Measurements from ENCODE around the gene P3R3URF.

Gene P3R3URF

DNA sequence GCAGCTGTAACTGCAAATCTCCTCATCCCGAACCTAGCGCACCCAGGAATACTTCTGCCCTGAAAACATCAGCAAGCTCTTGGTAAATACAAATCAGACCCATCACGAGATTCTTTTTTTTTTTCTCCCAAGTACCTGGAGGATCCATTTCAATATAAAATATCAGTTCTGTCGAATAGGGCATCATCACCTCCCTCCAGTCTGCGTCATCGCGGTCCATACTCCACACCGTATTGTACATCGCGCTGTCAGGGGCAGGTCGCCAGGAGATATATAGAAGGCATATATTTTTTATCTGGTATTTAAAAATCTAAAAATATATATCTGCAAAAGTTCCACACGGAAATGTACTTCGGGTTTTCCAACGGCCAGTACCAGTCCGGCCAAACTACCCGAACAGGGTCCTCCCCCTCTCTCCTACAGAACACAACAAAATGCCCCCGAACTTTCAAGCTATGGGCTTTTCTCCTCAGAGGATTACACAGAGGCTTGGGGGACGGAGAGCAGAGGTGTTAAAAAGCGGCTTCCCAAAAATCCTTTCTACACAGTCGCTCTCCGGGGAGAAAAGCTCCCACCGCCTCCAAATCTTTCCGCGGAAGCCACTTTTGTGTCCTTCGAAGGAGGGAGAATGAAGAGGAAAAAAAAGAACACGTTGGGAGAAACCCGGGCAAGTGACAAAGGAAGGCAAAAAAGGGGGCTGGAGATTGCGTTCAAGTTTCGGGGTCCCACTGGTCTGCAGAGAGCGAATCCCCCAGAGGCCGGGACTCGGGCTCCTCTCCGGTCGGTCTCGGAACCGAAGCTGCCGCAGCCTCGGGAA, 44.4 kb downstream of the P3R3URF start:
- peak; percentile 60 for DNase-seq

DNA sequence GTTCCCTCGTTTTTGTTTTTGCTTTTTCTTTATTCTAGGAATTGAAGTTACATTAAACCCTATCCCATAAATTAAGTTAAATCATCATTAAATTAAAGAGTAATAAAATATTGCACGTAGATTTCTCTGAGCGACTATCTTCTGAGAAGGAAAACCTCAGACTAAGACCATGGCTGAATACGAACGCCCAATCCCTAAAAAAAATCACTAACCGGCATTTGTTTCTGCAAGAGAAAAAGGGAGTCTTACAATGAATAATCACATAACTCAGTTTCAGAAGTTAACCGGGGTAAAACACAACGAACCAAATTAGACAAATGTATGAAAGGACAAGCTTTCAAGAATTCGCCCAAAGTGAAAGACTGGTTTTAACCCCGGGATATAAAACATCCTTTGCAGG, 45.2 kb downstream of the P3R3URF start:
- DNase-seq: no peak

DNA sequence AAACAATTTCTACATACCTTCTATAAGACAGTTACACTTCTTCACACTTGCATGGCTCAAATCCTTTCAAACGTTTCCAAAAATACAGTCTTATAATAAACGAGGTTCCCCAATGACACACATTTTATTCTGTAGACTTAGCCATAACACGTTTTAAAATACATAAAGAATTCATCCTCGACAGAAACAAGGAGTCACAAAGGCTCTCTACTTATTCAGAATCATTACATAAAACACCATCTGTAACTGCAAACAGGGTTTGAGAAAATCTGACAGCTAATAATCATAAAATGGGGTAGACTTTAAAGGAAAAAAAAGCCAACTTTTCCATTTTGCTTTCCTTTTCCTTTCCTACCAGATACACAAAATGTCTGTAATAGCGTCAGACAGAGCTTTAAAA, 45.7 kb downstream of the P3R3URF start:
- DNase-seq: no peak

DNA sequence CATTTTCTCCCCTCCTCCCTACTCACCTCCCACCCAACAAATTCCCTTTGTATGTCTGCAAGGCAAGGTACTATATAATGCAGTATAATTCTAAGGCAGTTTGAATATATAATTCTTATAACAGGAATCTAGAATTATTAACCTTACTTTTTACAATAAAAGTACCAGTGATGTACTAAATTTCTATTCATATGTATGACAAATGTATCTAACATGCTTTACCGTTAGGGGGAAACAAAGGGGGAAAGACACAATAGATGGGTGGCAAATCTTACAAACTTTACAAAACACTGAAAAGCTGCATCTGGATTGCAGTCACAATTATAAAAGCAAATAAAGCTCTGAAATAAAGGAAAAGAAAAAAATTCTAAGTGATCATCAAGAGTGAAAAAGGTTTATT, 46.2 kb downstream of the P3R3URF start:
- DNase-seq: no peak

DNA sequence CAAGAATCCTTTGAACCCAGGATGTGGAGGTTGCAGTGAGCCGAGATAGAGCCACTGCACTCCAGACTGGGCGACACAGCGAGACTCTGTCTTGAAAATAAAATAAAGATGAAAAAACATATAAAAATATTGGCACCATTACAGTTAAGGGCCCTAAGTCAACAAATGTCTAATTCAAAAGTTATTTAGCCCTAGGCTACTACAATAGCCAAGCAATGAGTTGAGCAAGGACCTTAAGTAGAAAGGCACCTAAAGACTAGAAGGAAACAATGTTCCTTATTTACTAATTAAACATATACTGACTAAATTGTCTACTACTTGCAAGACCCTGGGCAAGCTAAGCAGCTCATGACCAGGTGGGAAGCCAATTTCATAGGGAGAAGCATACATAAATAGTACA, 47.9 kb downstream of the P3R3URF start:
- DNase-seq: no peak

Data from right forelimb (tissue), 1 donor.